ENCODE data around the gene NOL9. TPM values are rescaled to one million over a fixed set of nuclear protein-coding genes. Genes with fewer than 3 reads are reported as not detected.

Gene NOL9
- total RNA-seq, 2 experiments from 2014 or later: 39.8 to 43.6 TPM

Other genes starting within 250 kb of the NOL9 start
- gene ACOT7, start 160.7 kb downstream of the NOL9 start, total RNA-seq: 100 to 1,000 TPM in 1 of 2 experiments, 10 to 100 TPM in 1; 97.0 to 102 TPM
- gene HES2, start 134.6 kb downstream of the NOL9 start, total RNA-seq: under 1 TPM; 0.05 to 0.45 TPM
- 1 to 10 TPM in 1 of 2 experiments, under 1 TPM in 1; 0.61 to 1.0 TPM for gene ESPN, start 129.7 kb downstream of the NOL9 start, total RNA-seq
- gene TNFRSF25, start 88.3 kb downstream of the NOL9 start, total RNA-seq: 10 to 100 TPM; 47.7 to 55.8 TPM
- 1 to 10 TPM; 2.2 to 2.8 TPM for gene PLEKHG5, start 62.8 kb downstream of the NOL9 start, total RNA-seq
- gene TAS1R1, start 794 bp upstream of the NOL9 start, total RNA-seq: not detected
- gene ZBTB48, start 25.5 kb upstream of the NOL9 start, total RNA-seq: 10 to 100 TPM; 36.5 to 41.7 TPM
- 10 to 100 TPM; 22.8 to 23.0 TPM for gene KLHL21, start 48.4 kb upstream of the NOL9 start, total RNA-seq
- 10 to 100 TPM; 11.8 to 12.6 TPM for gene PHF13, start 59.2 kb upstream of the NOL9 start, total RNA-seq
- gene THAP3, start 70.4 kb upstream of the NOL9 start, total RNA-seq: 10 to 100 TPM; 19.1 to 20.8 TPM
- gene DNAJC11, start 147.3 kb upstream of the NOL9 start, total RNA-seq: 10 to 100 TPM; 47.2 to 48.8 TPM
- 10 to 100 TPM; 43.3 to 46.0 TPM for gene CAMTA1, start 230.9 kb upstream of the NOL9 start, total RNA-seq

All from activated CD8-positive, alpha-beta T cell treated with anti-CD3 and anti-CD28 coated beads, Interleukin-2, amount 10 ng/mL, durations not matched to agents 7 days and 5 days (primary cell).